Heart right ventricle (tissue), 16 donors: ENCODE data around the gene DGKB. TPM values are rescaled to one million over a fixed set of nuclear protein-coding genes. Genes with fewer than 3 reads are reported as not detected.

Source experiments
- ATAC-seq, 8 donors: fragments of 200-7000 bp; cut with Tn5 transposase; one replicate each; pipeline ENCODE4 v1.9.1; 2020; ENCODE audit warnings: mild to moderate bottlenecking in 8 of 8, moderate library complexity in 8 of 8, moderate number of reproducible peaks in 1 of 8
- DNase-seq, 2 donors: peaks; one replicate each; pipeline ENCODE4 v3.0.0-alpha.2; 2020
- H3K27ac ChIP-seq, 10 donors: fragments of 200-600 bp; sonication (generic) in 2 of 10; one replicate each; pipeline versions ENCODE4 v1.5.0 to v1.8.0; 2020 to 2022; ENCODE audit warnings: mild to moderate bottlenecking in 3 of 10
- H3K27me3 ChIP-seq, 7 donors: fragments of 200-600 bp; one replicate each; pipeline ENCODE4 v1.8.0; 2021 to 2022; ENCODE audit warnings: mild to moderate bottlenecking in 2 of 7
- H3K36me3 ChIP-seq, 9 donors: fragments of 200-600 bp; sonication (generic) in 1 of 9; one replicate each; pipeline versions ENCODE4 v1.5.0 to v1.8.0; 2020 to 2022; ENCODE audit warnings: mild to moderate bottlenecking in 2 of 9
- H3K4me1 ChIP-seq, 9 donors: fragments of 200-600 bp; sonication (generic) in 1 of 9; one replicate each; pipeline versions ENCODE4 v1.5.0 to v1.8.0; 2020 to 2022; ENCODE audit warnings: mild to moderate bottlenecking in 4 of 9
- H3K4me3 ChIP-seq, 10 donors: fragments of 200-600 bp; sonication (generic) in 2 of 10; one replicate each; pipeline versions ENCODE4 v1.5.0 to v1.8.0; 2020 to 2022; ENCODE audit warnings: mild to moderate bottlenecking in 7 of 10, moderate library complexity in 2 of 10
- H3K9me3 ChIP-seq, 11 donors: fragments of 200-600 bp in 10 of 11; sonication (generic) in 2 of 11; one replicate each; pipeline versions ENCODE4 v1.5.0 to v1.8.0; 2013 to 2022; ENCODE audit warnings: mild to moderate bottlenecking in 2 of 11, control low read depth in 1 of 11, moderate library complexity in 1 of 11
- CTCF ChIP-seq, 9 donors: fragments of 200-600 bp; sonication (generic) in 2 of 9; IDR thresholded peaks; one replicate each; pipeline versions ENCODE4 v1.5.0 to v1.8.0; 2021 to 2022; ENCODE audit warnings: antibody characterized with exemption in 9 of 9, mild to moderate bottlenecking in 5 of 9, moderate library complexity in 1 of 9
- WGBS, 2 donors: extraction: QIAGEN DNeasy Blood & Tissue Kit; methylation state at CpG; one replicate each; pipeline ENCODE4 v1.1.7; 2013; ENCODE audit warnings: inconsistent platforms in 1 of 2; 5-methylcytosine and 5-hydroxymethylcytosine counted together
- intact Hi-C, 10 donors: fragments of 100-400 bp; cut with DNase I; formaldehyde crosslinking; loops; one replicate each; pipeline versions ENCODE4 v1.11.1 to v1.14.2; 2022
- polyA plus RNA-seq, 2 donors: library from polyadenylated mRNA; stranded (reverse); fragments of 200-250 nt; gene quantifications; one replicate each; pipeline ENCODE4 v1.2.3, GENCODE V29; 2013
- total RNA-seq, 10 donors: library from RNA; stranded (reverse); fragmentation: NEBNext Ultra II Directional in 3 of 10; extraction: Animal tissue kit (Norgen Biotek cat#: 25700) in 3 of 10; gene quantifications; one replicate each; pipeline versions ENCODE4 v1.2.1 to v1.2.4, GENCODE V29; 2021 to 2023
- donor health status: Arrhythmogenic right ventricular cardiomyopathy.
- donor health status: ischemic (EF 13 %, LVEDD 7.1; RV severe dilation, severe dysfunction).
- donor health status: healthy with polysubstance abuse.
- donor health status: DM: no; HTN: yes; CAD: no.
- donor health status: DM: no; HTN: no; CAD: no.
- donor health status: ischemic (EF 25% LVEDD 6.9; RV normal size, moderate dysfunction).
- donor health status: ischemic (EF 25% LVEDD 5.7; RV mildly dilated, moderate dysfunction).
- donor health status: healthy.
- donor health status: DM: yes; HTN: yes; CAD: no.
- donor health status: Ischemic cardiomyopathy.
- donor health status: ischemic (EF 35%, LVEDD 5.7; RV mildly dilated, moderate dysfunction).
- donor health status: nonischemic (EF 11% LVEDD 7.7; RV severe dilation, severe dysfunction).
- donor health status: DM: yes; HTN: yes; CAD: no.
- donor health status: PGD.
- donor health status: ischemic (EF 29% LVEDD 5.4; RV normal size, mild dysfunction).
- donor health status: nonischemic (EF 23%, LVEDD 6.1; RV moderate dilation, normal function).

Gene DGKB
- total and polyA plus RNA-seq, 12 donors, result under 0.01 to 1.2 (median 0.77) TPM

GRCh38 chr7:14871880-14872279 is 30.7 kb downstream of the DGKB start:
- DNase-seq (no peak), ATAC-seq (no peak)
- TF ChIP-seq CTCF (IDR thresholded peaks at IDR 0.05), result no peak
- H3K27ac ChIP-seq, result no peak overlapping the region
- intact Hi-C loops, result no loop called here
- H3K27me3 ChIP-seq, result no peaks in the 10 kb centered on the region
- no peaks in the 10 kb centered on the region for H3K4me1 ChIP-seq
- no peaks in the 10 kb centered on the region for H3K36me3 ChIP-seq
- WGBS, 2 donors, result 88 to 95% methylated on average over 6 of the region's 6 CpGs
- H3K9me3 ChIP-seq, result peaks cover 0 to 6% (median 0%) of the 10 kb centered on the region in 11 donors
- no peak overlapping the region for H3K4me3 ChIP-seq

GRCh38 chr7:14870394-14870793 is 32.2 kb downstream of the DGKB start:
- H3K4me3 ChIP-seq, result no peak overlapping the region
- H3K9me3 ChIP-seq, result peaks cover 0 to 18% (median 0%) of the 10 kb centered on the region in 11 donors
- no peaks in the 10 kb centered on the region for H3K36me3 ChIP-seq
- whole genome bisulfite sequencing, 2 donors, result 87% methylated on average over 11 of the region's 11 CpGs
- ATAC-seq (no peak), DNase-seq (no peak)
- H3K4me1 ChIP-seq, result no peaks in the 10 kb centered on the region
- intact Hi-C loops, result no loop called here
- H3K27me3 ChIP-seq, result no peaks in the 10 kb centered on the region
- no peak overlapping the region for H3K27ac ChIP-seq
- TF ChIP-seq CTCF (IDR thresholded peaks at IDR 0.05), result no peak

- no peak for DNase-seq
- H3K4me1 ChIP-seq, result no peaks in the 10 kb centered on the region
- intact Hi-C loops, result no loop called here
- no peak for ATAC-seq
- TF ChIP-seq CTCF (IDR thresholded peaks at IDR 0.05), result no peak
- H3K27me3 ChIP-seq, result no peaks in the 10 kb centered on the region
- H3K27ac ChIP-seq, result no peak overlapping the region
- H3K9me3 ChIP-seq, result peaks cover 0 to 18% (median 0%) of the 10 kb centered on the region in 11 donors
- no peaks in the 10 kb centered on the region for H3K36me3 ChIP-seq
- H3K4me3 ChIP-seq, result no peak overlapping the region
Measured at GRCh38 chr7:14868937-14869336, 33.6 kb downstream of the DGKB start.

- Histone ChIP-seq H3K4me1 (no peaks in the 10 kb centered on the region), H3K27ac (no peak overlapping the region), H3K36me3 (no peaks in the 10 kb centered on the region), H3K27me3 (no peaks in the 10 kb centered on the region), H3K9me3 (peaks cover 0 to 8% (median 0%) of the 10 kb centered on the region in 11 donors), H3K4me3 (no peak overlapping the region)
- ATAC-seq (no peak), DNase-seq (no peak)
- WGBS, 2 donors, result 87 to 100% methylated on average over 1 of the region's 1 CpG
- intact Hi-C loops, result no loop called here
- no peak for TF ChIP-seq CTCF (IDR thresholded peaks at IDR 0.05)
Measured at GRCh38 chr7:14861456-14861855, 41.1 kb downstream of the DGKB start.
